Endothelial cell of umbilical vein (primary cell): ENCODE data around the gene SMIM24.

Experiments used
- CTCF ChIP-seq, 2 donors: IDR thresholded peaks; 1 replicate in 1 of 2; 2 replicates in 1 of 2; pipeline ENCODE4 v1.5.1; 2011; ENCODE audit warnings: low read length in 2 of 2, mild to moderate bottlenecking in 2 of 2, moderate library complexity in 2 of 2, control low read depth in 1 of 2, inconsistent platforms in 1 of 2, low read depth in 1 of 2; ENCODE audit not compliant: insufficient read depth in 1 of 2; ENCODE audit errors: extremely low read depth in 1 of 2
- EZH2 ChIP-seq: IDR thresholded peaks from 2 replicates; pipeline ENCODE4 v1.6.1; 2012; ENCODE audit warnings: borderline replicate concordance, low read depth, mild to moderate bottlenecking, moderate library complexity, low read length, inconsistent platforms; ENCODE audit not compliant: severe bottlenecking
- POLR2AphosphoS5 ChIP-seq: IDR thresholded peaks from 2 replicates; pipeline ENCODE4 v1.6.1; 2012; ENCODE audit warnings: low read depth, mild to moderate bottlenecking, control low read depth, low read length, moderate library complexity; ENCODE audit not compliant: insufficient read depth

GRCh38 chr19:3433313-3433712, 47.0 kb downstream of the SMIM24 start:
- TF ChIP-seq CTCF (IDR thresholded peaks at IDR 0.05; ENCODE audit: extremely low read depth in 1 of 2, insufficient read depth in 1 of 2, low read depth in 1 of 2, low read length in 2 of 2) (no peak), POLR2AphosphoS5 (no peak), EZH2 (no peak)
